GM18870 (cell line): ENCODE measurements around the gene CCDC200.
A peak's percentile ranks its signal among the peaks of the same experiment; 100 is the strongest.
"Not testable (repeated sequence)": the region's sequence is repeated elsewhere in the genome, so short reads cannot be mapped to it uniquely, and the experiment has no call there.

Experiments used
- ATAC-seq: cut with Tn5 transposase; IDR thresholded peaks from one replicate; pipeline ENCODE4 v1.9.1; 2021; ENCODE audit warnings: moderate library complexity; ENCODE audit not compliant: unreplicated experiment

Gene CCDC200

GRCh38 chr17:43216762-43217613 lies 11.4 kb downstream of the CCDC200 start:
- no peak for ATAC-seq

- no peak for ATAC-seq
Measured at GRCh38 chr17:43216369-43216761, 12.1 kb downstream of the CCDC200 start.

GRCh38 chr17:43215341-43215740 lies 13.1 kb downstream of the CCDC200 start:
- no peak for ATAC-seq

GRCh38 chr17:43213545-43213944 lies 14.9 kb downstream of the CCDC200 start:
- no peak for ATAC-seq

GRCh38 chr17:43212641-43213490 lies 15.6 kb downstream of the CCDC200 start:
- ATAC-seq = no peak

GRCh38 chr17:43211480-43212402 lies 16.7 kb downstream of the CCDC200 start, which contains the start of gene TMEM106A:
Gene TMEM106A (plus strand): TSS chr17:43211875. CDS start chr17:43213042, 1,167 bp downstream.
- ATAC-seq = peak; percentile 54

- peak; percentile 7 for ATAC-seq
Measured at GRCh38 chr17:43211123-43211479, 17.3 kb downstream of the CCDC200 start.

- ATAC-seq = no peak
Measured at GRCh38 chr17:43210576-43210975, 17.8 kb downstream of the CCDC200 start.

- ATAC-seq = not testable (repeated sequence)
Measured at GRCh38 chr17:43203013-43203412, 25.4 kb downstream of the CCDC200 start.

GRCh38 chr17:43200127-43200526 lies 28.3 kb downstream of the CCDC200 start:
- no peak for ATAC-seq

- no peak for ATAC-seq
Measured at GRCh38 chr17:43199633-43200032, 28.8 kb downstream of the CCDC200 start.

GRCh38 chr17:43193251-43193650 lies 35.2 kb downstream of the CCDC200 start:
- no peak for ATAC-seq

- ATAC-seq = not testable (repeated sequence)
Measured at GRCh38 chr17:43186656-43187055, 41.8 kb downstream of the CCDC200 start.

GRCh38 chr17:43183921-43184320 lies 44.5 kb downstream of the CCDC200 start:
- no peak for ATAC-seq

GRCh38 chr17:43176119-43176570 lies 52.3 kb downstream of the CCDC200 start:
- no peak for ATAC-seq

- ATAC-seq = no peak
Measured at GRCh38 chr17:43175213-43176118, 53.0 kb downstream of the CCDC200 start.

- no peak for ATAC-seq
Measured at GRCh38 chr17:43171586-43172487, 56.6 kb downstream of the CCDC200 start.
